ENCODE measurements around the gene PPIE.

GRCh38 chr1:39700348-39700747 lies 38.3 kb upstream of the PPIE start:
- TF ChIP-seq POLR2AphosphoS5 (IDR thresholded peaks at IDR 0.05; ENCODE audit: insufficient read depth in 1 of 2, low read depth in 1 of 2) = no peak
- TF ChIP-seq CTCF (IDR thresholded peaks at IDR 0.05) = no peak
